ENCODE data around the gene OLFML2A. TPM values are rescaled to one million over a fixed set of nuclear protein-coding genes. Genes with fewer than 3 reads are reported as not detected.
"Not testable (repeated sequence)": the region's sequence is repeated elsewhere in the genome, so short reads cannot be mapped to it uniquely, and the experiment has no call there.

The OLFML2A gene
- total RNA-seq, 2 donors from 2014 or later: 16.7 to 18.5 TPM

- Histone ChIP-seq H3K4me3 (peak within 1 kb of the TSS; percentile 88 to 93), H3K36me3 (no peaks in the 10 kb centered on the region), H3K27me3 (replicated peaks; ENCODE audit: insufficient read depth) (peaks cover 2% of the 10 kb centered on the region), H3K4me1 (replicated peaks) (no peaks in the 10 kb centered on the region), H3K27ac (peak within 1 kb of the TSS; percentile 60 to 74), H3K9me3 (no peaks in the 10 kb centered on the region)
- peak; percentile 97 for DNase-seq (ENCODE audit: low spot score)
- TF ChIP-seq POLR2AphosphoS5 (IDR thresholded peaks at IDR 0.05) (peak; percentile 96), POLR2A (IDR thresholded peaks at IDR 0.05) (peak; percentile 93), CTCF (IDR thresholded peaks at IDR 0.05) (peak in 3 of 4 experiments; percentile 34 to 54 (median 46))
- intact Hi-C loops (cut with DNase I): loop anchor here (10.0 kb wide), 1 partner anchor 374 kb away; the partner anchor contains the start of gene SCAI
- under 1% methylated on average over 64 of the region's 82 CpGs for WGBS
Observed at GRCh38 chr9:124771021-124771866, 5.7 kb upstream of the OLFML2A start, which contains the start of gene NR6A1. NR6A1 (minus strand) TSS chr9:124771311.

GRCh38 chr9:124771867-124772679 is 4.9 kb upstream of the OLFML2A start:
- peak overlapping the region; percentile 60 to 74 for H3K27ac ChIP-seq
- intact Hi-C loops (cut with DNase I): loop anchor here (2.0 to 10.0 kb wide), 2 partner anchors 373 to 603 kb away; partner anchors contain the start of gene SCAI
- peak overlapping the region; percentile 88 to 93 for H3K4me3 ChIP-seq
- 22% methylated on average over 39 of the region's 39 CpGs for WGBS
- TF ChIP-seq CTCF (IDR thresholded peaks at IDR 0.05): peak; percentile 92 to 98 (median 95)
- no peak for TF ChIP-seq POLR2AphosphoS5 (IDR thresholded peaks at IDR 0.05)
- H3K36me3 ChIP-seq: no peaks in the 10 kb centered on the region
- H3K4me1 ChIP-seq (replicated peaks): no peaks in the 10 kb centered on the region
- H3K27me3 ChIP-seq (replicated peaks; ENCODE audit: insufficient read depth): peaks cover 2% of the 10 kb centered on the region
- DNase-seq (ENCODE audit: low spot score): peak; percentile 61
- no peaks in the 10 kb centered on the region for H3K9me3 ChIP-seq

- intact Hi-C loops (cut with DNase I): loop anchor here (2.0 to 10.0 kb wide), 2 partner anchors 372 to 602 kb away; partner anchors contain the start of gene SCAI
- not testable (repeated sequence) for H3K27me3 ChIP-seq (replicated peaks; ENCODE audit: insufficient read depth); H3K4me3 ChIP-seq; H3K36me3 ChIP-seq; H3K9me3 ChIP-seq; H3K27ac ChIP-seq; DNase-seq (ENCODE audit: low spot score); H3K4me1 ChIP-seq (replicated peaks)
- WGBS: 91% methylated on average over 15 of the region's 15 CpGs
Observed at GRCh38 chr9:124772877-124773276, 4.1 kb upstream of the OLFML2A start.

- no peak for TF ChIP-seq POLR2A (IDR thresholded peaks at IDR 0.05)
- no peak for TF ChIP-seq POLR2AphosphoS5 (IDR thresholded peaks at IDR 0.05)
- no peak for TF ChIP-seq CTCF (IDR thresholded peaks at IDR 0.05)
- no peak for DNase-seq (ENCODE audit: low spot score)
- Histone ChIP-seq H3K9me3 (no peaks in the 10 kb centered on the region), H3K4me3 (no peak overlapping the region), H3K27ac (no peak overlapping the region), H3K4me1 (replicated peaks) (no peaks in the 10 kb centered on the region), H3K27me3 (replicated peaks; ENCODE audit: insufficient read depth) (peaks cover 2% of the 10 kb centered on the region), H3K36me3 (no peaks in the 10 kb centered on the region)
- intact Hi-C loops (cut with DNase I): loop anchor here (1.0 to 10.0 kb wide), 3 partner anchors 80 to 601 kb away; partner anchors contain the start of genes SCAI and WDR38
- WGBS: 65% methylated on average over 1 of the region's 1 CpG
Observed at GRCh38 chr9:124773473-124774128, 3.3 kb upstream of the OLFML2A start.

All from prostate gland (tissue), 2 donors.